Neural cell (in vitro differentiated cells): Measurements from ENCODE around the gene C12orf75.

Source experiments
- EP300 ChIP-seq: fragments of 450-650 bp; conservative IDR thresholded peaks from 2 replicates; pipeline ENCODE4 v1.6.1; 2014; ENCODE audit warnings: antibody characterized with exemption, mild to moderate bottlenecking, moderate library complexity; ENCODE audit not compliant: poor library complexity, severe bottlenecking
- EZH2 ChIP-seq: fragments of 200-600, 300-800 bp; shearing (Covaris generic), sonication (generic); IDR thresholded peaks from 2 replicates; pipeline ENCODE4 v1.6.1; 2014; ENCODE audit warnings: antibody characterized with exemption, low read length, borderline replicate concordance, mild to moderate bottlenecking; ENCODE audit not compliant: insufficient read depth, poor library complexity, severe bottlenecking
- MXI1 ChIP-seq: fragments of 450-650 bp; conservative IDR thresholded peaks from 2 replicates; pipeline ENCODE4 v1.6.1; 2014; ENCODE audit warnings: antibody characterized with exemption, mild to moderate bottlenecking; ENCODE audit not compliant: poor library complexity, severe bottlenecking
- POLR2AphosphoS5 ChIP-seq: IDR thresholded peaks from 2 replicates; pipeline ENCODE4 v1.6.1; 2012
- RAD21 ChIP-seq: fragments of 450-650 bp; conservative IDR thresholded peaks from 2 replicates; pipeline ENCODE4 v1.6.1; 2014; ENCODE audit warnings: antibody characterized with exemption, mild to moderate bottlenecking, moderate library complexity
- SMC3 ChIP-seq: fragments of 450-650 bp; conservative IDR thresholded peaks from 2 replicates; pipeline ENCODE4 v1.6.1; 2014; ENCODE audit warnings: antibody characterized with exemption, mild to moderate bottlenecking, moderate library complexity; ENCODE audit not compliant: poor library complexity
- TAF1 ChIP-seq: IDR thresholded peaks from 2 replicates; pipeline ENCODE4 v1.6.1; 2012; ENCODE audit warnings: low read depth
- TF ChIP-seq, protein P1 (sequence below): fragments of 450-650 bp; IDR thresholded peaks from 2 replicates; pipeline ENCODE4 v1.5.1; 2014; ENCODE audit warnings: antibody characterized with exemption, mild to moderate bottlenecking, moderate library complexity; ENCODE audit not compliant: poor library complexity, severe bottlenecking
- TF ChIP-seq, protein P2 (sequence below): IDR thresholded peaks from 2 replicates; pipeline ENCODE4 v1.6.1; 2012; ENCODE audit warnings: borderline replicate concordance

DNA sequence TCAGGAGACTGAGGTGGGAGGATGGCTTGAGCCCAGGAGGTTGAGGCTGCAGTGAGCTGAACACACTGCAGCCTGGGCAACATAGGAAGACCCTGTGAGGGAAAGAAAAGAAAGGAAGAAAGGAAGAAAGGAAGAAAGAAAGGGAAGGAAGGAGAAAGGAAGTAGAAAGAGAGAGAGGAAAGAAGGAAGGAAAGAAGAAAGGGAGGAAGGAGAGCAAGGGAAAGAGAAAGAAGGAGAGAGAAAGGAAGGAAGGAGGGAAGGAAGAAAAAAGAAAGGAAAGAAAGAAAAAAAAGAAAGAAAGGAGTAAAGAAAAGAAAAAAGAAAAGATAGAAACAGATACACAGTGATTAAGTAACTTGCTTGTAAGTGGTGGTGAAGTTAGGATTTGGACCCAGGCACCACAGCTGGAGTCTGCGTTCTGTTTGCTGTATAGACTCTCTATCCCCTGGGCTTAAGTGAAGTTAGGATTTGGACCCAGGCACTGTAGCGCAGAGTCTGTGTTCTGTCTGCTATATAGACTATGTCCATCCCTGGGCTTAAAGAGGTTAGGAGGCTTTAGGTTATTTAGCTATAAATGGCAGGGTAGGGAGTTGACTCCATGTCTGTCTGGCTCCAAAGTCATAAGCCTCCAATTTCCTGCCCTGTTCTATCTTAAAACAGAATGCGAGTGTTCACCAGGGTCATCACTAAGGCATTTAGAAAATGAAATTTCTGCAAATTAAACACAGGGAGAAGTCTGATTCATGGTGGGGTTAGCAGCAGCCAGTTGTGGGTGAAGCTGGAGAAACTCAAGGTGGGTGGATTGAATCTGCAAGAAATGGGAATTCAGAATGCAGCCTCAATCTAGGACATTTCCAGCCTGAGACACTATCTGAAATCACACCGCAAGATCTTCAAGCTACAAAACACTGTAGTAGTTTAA, 13.3 kb upstream of the C12orf75 start:
- TF ChIP-seq, protein P1, sequence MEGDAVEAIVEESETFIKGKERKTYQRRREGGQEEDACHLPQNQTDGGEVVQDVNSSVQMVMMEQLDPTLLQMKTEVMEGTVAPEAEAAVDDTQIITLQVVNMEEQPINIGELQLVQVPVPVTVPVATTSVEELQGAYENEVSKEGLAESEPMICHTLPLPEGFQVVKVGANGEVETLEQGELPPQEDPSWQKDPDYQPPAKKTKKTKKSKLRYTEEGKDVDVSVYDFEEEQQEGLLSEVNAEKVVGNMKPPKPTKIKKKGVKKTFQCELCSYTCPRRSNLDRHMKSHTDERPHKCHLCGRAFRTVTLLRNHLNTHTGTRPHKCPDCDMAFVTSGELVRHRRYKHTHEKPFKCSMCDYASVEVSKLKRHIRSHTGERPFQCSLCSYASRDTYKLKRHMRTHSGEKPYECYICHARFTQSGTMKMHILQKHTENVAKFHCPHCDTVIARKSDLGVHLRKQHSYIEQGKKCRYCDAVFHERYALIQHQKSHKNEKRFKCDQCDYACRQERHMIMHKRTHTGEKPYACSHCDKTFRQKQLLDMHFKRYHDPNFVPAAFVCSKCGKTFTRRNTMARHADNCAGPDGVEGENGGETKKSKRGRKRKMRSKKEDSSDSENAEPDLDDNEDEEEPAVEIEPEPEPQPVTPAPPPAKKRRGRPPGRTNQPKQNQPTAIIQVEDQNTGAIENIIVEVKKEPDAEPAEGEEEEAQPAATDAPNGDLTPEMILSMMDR = no peak
- no peak for TF ChIP-seq EP300
- no peak for TF ChIP-seq EZH2
- no peak for TF ChIP-seq TAF1
- TF ChIP-seq POLR2AphosphoS5 = no peak
- TF ChIP-seq SMC3 = no peak
- TF ChIP-seq, protein P2, sequence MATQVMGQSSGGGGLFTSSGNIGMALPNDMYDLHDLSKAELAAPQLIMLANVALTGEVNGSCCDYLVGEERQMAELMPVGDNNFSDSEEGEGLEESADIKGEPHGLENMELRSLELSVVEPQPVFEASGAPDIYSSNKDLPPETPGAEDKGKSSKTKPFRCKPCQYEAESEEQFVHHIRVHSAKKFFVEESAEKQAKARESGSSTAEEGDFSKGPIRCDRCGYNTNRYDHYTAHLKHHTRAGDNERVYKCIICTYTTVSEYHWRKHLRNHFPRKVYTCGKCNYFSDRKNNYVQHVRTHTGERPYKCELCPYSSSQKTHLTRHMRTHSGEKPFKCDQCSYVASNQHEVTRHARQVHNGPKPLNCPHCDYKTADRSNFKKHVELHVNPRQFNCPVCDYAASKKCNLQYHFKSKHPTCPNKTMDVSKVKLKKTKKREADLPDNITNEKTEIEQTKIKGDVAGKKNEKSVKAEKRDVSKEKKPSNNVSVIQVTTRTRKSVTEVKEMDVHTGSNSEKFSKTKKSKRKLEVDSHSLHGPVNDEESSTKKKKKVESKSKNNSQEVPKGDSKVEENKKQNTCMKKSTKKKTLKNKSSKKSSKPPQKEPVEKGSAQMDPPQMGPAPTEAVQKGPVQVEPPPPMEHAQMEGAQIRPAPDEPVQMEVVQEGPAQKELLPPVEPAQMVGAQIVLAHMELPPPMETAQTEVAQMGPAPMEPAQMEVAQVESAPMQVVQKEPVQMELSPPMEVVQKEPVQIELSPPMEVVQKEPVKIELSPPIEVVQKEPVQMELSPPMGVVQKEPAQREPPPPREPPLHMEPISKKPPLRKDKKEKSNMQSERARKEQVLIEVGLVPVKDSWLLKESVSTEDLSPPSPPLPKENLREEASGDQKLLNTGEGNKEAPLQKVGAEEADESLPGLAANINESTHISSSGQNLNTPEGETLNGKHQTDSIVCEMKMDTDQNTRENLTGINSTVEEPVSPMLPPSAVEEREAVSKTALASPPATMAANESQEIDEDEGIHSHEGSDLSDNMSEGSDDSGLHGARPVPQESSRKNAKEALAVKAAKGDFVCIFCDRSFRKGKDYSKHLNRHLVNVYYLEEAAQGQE = no peak
- no peak for TF ChIP-seq RAD21
- TF ChIP-seq MXI1 = no peak
